ENCODE measurements around the gene ERN1. TPM values are rescaled to one million over a fixed set of nuclear protein-coding genes. Genes with fewer than 3 reads are reported as not detected.
A peak's percentile ranks its signal among the peaks of the same experiment; 100 is the strongest.

ERN1 gene
- total and polyA plus RNA-seq, 2 of the 13 experiments (the other 11 are each of a cell fraction or from before 2014, with no cell fraction given): 6.0 to 12.7 TPM

- TF ChIP-seq ZNF484 (CRISPR knock-in tag; IDR thresholded peaks at IDR 0.05; ENCODE audit: borderline replicate concordance, low read depth): no peak
- no peak for TF ChIP-seq EZH2 (conservative IDR thresholded peaks at IDR 0.05; ENCODE audit: low read depth, low read length)
- TF ChIP-seq EP300 (IDR thresholded peaks at IDR 0.05; ENCODE audit: low read depth in 2 of 2, low read length in 2 of 2): peak in 1 of 2 experiments; percentile 25; a peak in 1 of 4 replicates
- TF ChIP-seq EP300 (CRISPR knock-in tag; IDR thresholded peaks at IDR 0.05; ENCODE audit: borderline replicate concordance): no peak
- TF ChIP-seq ZNF687 (CRISPR knock-in tag; IDR thresholded peaks at IDR 0.05): peak; percentile 65
- TF ChIP-seq ADNP (CRISPR knock-in tag; IDR thresholded peaks at IDR 0.05): no peak
- no peak for TF ChIP-seq KLF13 (CRISPR knock-in tag; IDR thresholded peaks at IDR 0.05)
- no peak; the same call in 1 of the 2 replicates for TF ChIP-seq SIX1 (CRISPR knock-in tag; IDR thresholded peaks at IDR 0.05; ENCODE audit: borderline replicate concordance)
- TF ChIP-seq, protein P1, sequence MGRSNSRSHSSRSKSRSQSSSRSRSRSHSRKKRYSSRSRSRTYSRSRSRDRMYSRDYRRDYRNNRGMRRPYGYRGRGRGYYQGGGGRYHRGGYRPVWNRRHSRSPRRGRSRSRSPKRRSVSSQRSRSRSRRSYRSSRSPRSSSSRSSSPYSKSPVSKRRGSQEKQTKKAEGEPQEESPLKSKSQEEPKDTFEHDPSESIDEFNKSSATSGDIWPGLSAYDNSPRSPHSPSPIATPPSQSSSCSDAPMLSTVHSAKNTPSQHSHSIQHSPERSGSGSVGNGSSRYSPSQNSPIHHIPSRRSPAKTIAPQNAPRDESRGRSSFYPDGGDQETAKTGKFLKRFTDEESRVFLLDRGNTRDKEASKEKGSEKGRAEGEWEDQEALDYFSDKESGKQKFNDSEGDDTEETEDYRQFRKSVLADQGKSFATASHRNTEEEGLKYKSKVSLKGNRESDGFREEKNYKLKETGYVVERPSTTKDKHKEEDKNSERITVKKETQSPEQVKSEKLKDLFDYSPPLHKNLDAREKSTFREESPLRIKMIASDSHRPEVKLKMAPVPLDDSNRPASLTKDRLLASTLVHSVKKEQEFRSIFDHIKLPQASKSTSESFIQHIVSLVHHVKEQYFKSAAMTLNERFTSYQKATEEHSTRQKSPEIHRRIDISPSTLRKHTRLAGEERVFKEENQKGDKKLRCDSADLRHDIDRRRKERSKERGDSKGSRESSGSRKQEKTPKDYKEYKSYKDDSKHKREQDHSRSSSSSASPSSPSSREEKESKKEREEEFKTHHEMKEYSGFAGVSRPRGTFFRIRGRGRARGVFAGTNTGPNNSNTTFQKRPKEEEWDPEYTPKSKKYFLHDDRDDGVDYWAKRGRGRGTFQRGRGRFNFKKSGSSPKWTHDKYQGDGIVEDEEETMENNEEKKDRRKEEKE (IDR thresholded peaks at IDR 0.05): no peak
- peak; percentile 71; the same call in 1 of the 2 replicates for TF ChIP-seq ZMYM3 (CRISPR knock-in tag; IDR thresholded peaks at IDR 0.05)
- no peak for TF ChIP-seq RERE (CRISPR knock-in tag; IDR thresholded peaks at IDR 0.05; ENCODE audit: low read depth)
- 0 out of 2 replicates have a peak, but pooled peaks have one; percentile 45 for TF ChIP-seq ZNF761 (CRISPR knock-in tag; conservative IDR thresholded peaks at IDR 0.05)
- 0 out of 2 replicates have a peak, but pooled peaks have one; percentile 6 for TF ChIP-seq TP53 (CRISPR knock-in tag; conservative IDR thresholded peaks at IDR 0.05)
- no peak for TF ChIP-seq ZBTB42 (CRISPR knock-in tag; IDR thresholded peaks at IDR 0.05)
- TF ChIP-seq ZFP91 (CRISPR knock-in tag; IDR thresholded peaks at IDR 0.05; ENCODE audit: borderline replicate concordance): no peak
These were observed 122.1 kb downstream of the ERN1 start (continued) for GRCh38 chr17:64007838-64008282.

Data from HepG2 (cell line).